Astrocyte of the cerebellum (primary cell): Measurements from ENCODE around the gene FBXO41.

Experiments used
- DNase-seq: peaks from one replicate; pipeline ENCODE4 v3.0.0-alpha.2; 2011; ENCODE audit warnings: low read depth
- H3K4me3 ChIP-seq: 2 replicates; pipeline ENCODE4 v1.5.1; 2011; ENCODE audit warnings: mild to moderate bottlenecking, low read depth, low read length, moderate library complexity
- in situ Hi-C: cut with HindIII; loops from 2 replicates; pipeline ENCODE4 v1.10.0; 2017; ENCODE audit warnings: low sequenced_read_pairs
- TF ChIP-seq, protein P1 (sequence below): IDR thresholded peaks from 2 replicates; pipeline ENCODE4 v1.5.1; 2012; ENCODE audit warnings: low read length, low read depth, moderate library complexity, mild to moderate bottlenecking; ENCODE audit errors: missing control alignments

Gene FBXO41

GRCh38 chr2:73210696-73211095, 73.6 kb downstream of the FBXO41 start:
- DNase-seq = no peak
- no peak overlapping the region for H3K4me3 ChIP-seq
- in situ Hi-C loops = no loop called here
- TF ChIP-seq, protein P1, sequence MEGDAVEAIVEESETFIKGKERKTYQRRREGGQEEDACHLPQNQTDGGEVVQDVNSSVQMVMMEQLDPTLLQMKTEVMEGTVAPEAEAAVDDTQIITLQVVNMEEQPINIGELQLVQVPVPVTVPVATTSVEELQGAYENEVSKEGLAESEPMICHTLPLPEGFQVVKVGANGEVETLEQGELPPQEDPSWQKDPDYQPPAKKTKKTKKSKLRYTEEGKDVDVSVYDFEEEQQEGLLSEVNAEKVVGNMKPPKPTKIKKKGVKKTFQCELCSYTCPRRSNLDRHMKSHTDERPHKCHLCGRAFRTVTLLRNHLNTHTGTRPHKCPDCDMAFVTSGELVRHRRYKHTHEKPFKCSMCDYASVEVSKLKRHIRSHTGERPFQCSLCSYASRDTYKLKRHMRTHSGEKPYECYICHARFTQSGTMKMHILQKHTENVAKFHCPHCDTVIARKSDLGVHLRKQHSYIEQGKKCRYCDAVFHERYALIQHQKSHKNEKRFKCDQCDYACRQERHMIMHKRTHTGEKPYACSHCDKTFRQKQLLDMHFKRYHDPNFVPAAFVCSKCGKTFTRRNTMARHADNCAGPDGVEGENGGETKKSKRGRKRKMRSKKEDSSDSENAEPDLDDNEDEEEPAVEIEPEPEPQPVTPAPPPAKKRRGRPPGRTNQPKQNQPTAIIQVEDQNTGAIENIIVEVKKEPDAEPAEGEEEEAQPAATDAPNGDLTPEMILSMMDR = no peak

GRCh38 chr2:73210019-73210418, 74.3 kb downstream of the FBXO41 start:
- no peak for DNase-seq
- TF ChIP-seq, protein P1 = no peak
- in situ Hi-C loops = no loop called here
- H3K4me3 ChIP-seq = no peak overlapping the region

- no peak overlapping the region for H3K4me3 ChIP-seq
- TF ChIP-seq, protein P1 = no peak
- no peak for DNase-seq
- in situ Hi-C loops = no loop called here
Measured at GRCh38 chr2:73208258-73208657, 76.0 kb downstream of the FBXO41 start.

DNA sequence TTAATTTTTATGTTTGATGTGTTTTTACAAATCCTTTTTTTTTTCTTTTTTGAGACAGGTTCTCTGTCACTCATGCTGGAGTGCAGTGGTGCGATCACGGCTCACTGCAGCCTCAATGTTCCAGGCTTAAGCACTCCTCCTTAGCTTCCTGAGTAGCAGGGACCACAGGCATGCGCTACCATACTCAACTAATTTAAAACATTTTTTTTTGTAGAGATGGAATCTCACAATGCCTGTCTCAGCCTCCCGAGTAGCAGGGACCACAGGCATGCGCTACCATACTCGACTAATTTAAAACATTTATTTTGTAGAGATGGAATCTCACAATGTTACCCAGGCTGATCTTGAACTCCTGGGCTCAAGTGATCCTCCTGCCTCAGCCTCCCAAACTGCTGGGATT, 78.7 kb downstream of the FBXO41 start:
- in situ Hi-C loops = no loop called here
- peak; percentile 3 for DNase-seq

More for the DNA sequence above, 78.7 kb downstream of the FBXO41 start:
- no peak overlapping the region for H3K4me3 ChIP-seq
- TF ChIP-seq, protein P1 = no peak
